GM21529 (cell line): ENCODE data around the gene P4HA3.
"Not testable (repeated sequence)": the region's sequence is repeated elsewhere in the genome, so short reads cannot be mapped to it uniquely, and the experiment has no call there.

Experiments
- ATAC-seq: cut with Tn5 transposase; IDR thresholded peaks from one replicate; pipeline ENCODE4 v1.9.1; 2021; ENCODE audit not compliant: unreplicated experiment

P4HA3 gene

DNA sequence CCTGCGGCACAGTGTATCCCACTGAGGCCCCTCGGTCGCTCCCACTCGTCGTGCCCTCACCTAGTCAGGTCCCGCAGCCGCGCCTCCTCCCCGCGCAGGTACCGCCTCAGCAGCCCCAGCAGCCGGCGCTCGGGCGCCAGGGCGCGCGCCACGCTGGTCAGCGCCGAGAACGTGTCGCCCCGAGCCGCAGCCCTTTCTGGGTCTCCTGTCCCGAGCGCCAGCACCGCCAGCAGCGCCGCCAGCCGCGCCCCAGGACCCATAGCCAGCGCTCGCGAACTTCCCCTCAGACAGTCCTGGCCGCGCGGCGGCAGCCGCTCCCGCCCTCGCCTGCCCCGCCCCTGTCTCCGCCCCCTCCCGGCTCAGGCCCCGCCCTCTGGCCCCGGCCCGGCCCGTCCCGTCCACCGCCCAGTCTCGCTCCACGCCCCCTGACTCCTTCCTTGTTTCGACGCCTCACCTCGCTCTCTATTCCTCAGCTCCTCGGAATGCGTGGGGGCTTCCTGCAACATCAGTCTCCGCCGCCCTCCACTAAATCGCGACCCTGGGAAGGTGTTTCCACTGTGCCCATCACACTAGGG lies at the start of gene P4HA3:
TSS of gene P4HA3 (minus strand) at position 289 of the 575 bp plus-strand sequence. CDS start at position 260, 29 bp downstream.
- ATAC-seq: no peak

DNA sequence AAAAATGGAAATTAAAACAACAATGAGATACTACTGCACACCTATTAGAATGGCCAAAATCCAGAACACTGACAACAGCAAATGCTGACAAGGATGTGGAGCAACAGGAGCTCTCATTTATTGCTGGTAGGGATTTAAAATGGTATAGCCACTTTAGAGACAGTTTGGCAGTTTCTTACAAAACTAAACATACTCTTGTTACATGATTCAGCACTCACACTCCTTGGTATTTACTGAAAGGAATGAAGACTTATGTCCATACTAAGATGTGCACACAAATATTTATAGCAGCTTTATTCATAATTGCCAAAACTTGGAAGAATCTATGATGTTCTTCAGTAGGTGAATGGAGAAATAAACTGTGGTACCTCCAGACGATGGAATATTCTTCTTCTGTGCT lies 46.0 kb upstream of the P4HA3 start:
- no peak for ATAC-seq

DNA sequence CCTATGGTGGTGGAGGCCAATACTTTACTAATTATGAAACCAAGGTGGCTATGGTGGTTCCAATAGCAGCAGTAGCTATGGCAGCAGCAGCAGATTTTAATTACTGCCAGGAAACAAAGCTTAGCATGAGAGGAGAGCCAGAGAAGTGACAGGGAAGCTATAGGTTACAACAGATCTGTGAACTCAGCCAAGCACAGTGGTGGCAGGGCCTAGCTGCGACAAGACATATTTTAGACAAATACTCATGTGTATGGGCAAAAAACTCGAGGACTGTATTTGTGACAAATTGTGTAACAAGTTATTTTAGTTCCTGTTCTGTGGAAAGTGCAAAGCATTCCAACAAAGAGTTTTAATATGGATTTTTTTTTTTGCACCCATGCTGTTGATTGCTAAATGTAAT lies 44.2 kb upstream of the P4HA3 start:
- no peak for ATAC-seq

- no peak for ATAC-seq
Observed at GRCh38 chr11:74354036-74354435, 42.6 kb upstream of the P4HA3 start.

DNA sequence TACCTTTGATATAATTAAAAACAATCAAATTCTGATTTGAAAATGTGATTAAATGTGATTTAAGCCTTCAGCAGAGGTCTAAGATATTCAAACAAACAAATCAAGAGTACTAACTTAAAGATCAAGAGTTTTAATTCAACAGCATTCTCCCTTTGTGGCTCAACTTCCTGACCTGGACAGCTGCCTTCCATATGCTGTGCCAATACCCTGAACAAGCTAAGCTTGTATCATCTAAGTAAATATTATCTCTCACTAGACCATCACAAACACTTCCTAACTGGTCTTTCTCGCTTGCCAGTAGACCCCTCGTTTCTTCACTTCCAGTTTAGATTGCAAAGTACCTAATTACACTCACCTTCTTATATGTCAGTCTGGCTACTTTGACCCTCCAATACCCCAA lies 35.9 kb upstream of the P4HA3 start:
- ATAC-seq: no peak

- ATAC-seq: no peak
Observed at GRCh38 chr11:74345420-74345819, 34.0 kb upstream of the P4HA3 start.

DNA sequence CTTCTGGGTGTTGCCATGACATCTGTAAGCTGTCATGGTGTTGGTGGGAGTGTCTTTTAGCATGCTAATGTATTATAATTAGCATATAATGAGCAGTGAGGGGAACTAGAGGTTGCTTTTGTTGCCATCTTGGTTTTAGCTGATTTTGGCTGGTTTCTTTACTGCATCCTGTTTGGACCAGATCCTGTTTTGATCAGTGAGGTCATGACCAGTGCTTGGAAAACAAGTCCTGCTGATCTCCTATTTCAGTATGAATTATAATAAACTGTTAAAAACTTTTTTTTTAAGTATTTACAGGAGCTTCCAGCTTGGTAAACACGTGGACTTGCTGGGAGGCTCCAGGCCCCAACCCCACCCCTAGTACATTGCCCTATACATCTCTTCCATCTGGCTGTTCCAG lies 30.5 kb upstream of the P4HA3 start:
- ATAC-seq: no peak

- ATAC-seq: no peak
Observed at GRCh38 chr11:74339619-74340018, 28.2 kb upstream of the P4HA3 start.

- ATAC-seq: no peak
Observed at GRCh38 chr11:74338963-74339362, 27.5 kb upstream of the P4HA3 start.

- no peak for ATAC-seq
Observed at GRCh38 chr11:74333193-74333592, 21.8 kb upstream of the P4HA3 start.

DNA sequence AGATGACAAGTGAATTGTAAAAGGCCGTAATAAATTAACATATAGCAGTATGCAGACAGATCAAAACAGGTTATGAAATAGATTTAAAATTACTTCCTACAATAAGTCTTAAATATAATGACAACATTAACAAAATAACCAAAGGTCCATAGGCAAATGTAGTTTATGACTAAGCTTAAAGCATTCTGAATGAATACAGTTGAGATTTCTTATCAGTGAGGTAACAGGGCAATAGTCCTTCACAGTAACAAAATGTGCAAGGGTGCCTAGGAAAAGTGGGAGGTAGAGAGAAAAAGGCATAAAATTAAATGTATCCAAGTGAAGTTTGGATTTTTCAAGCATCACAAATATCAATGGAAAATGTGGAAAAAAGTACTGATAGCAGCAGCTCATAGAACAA lies 20.9 kb upstream of the P4HA3 start:
- ATAC-seq: no peak

GRCh38 chr11:74331000-74331399 lies 19.6 kb upstream of the P4HA3 start:
- ATAC-seq: not testable (repeated sequence)

DNA sequence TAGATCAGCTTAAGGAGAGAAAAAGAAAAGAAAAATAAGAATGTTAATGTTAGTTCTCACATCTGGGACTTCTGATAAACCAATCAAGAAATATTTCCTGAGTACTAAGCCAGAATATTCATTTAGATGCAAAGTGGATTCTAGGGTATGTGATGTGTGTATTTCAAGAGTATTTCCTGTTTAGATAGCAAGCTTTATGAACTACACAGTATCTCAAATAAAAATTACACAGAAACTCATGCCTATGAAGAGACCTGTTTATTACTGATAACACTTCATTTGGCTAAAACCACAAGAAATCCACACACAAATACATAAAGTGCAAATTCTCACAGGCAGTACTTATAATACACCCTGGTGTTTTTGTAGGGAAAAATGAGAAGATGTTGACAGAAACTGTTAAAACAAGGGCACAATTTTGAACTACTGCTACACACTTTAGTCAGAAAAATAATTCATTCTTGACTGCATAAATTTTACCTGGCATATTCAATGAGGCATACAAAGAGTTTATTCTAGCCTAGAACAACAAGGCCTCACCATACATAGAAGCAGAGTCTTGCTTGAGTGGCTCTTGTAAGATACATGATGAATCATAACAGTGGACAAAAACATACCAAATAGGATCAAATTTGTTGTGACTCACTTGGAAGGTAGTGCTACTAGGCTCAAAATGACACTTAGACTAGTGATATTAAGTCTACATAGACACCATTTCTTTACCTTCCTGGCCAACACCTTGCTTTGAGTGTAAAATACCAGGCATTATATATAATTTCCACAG lies 18.8 kb upstream of the P4HA3 start:
- ATAC-seq: no peak

GRCh38 chr11:74327076-74327475 lies 15.6 kb upstream of the P4HA3 start:
- ATAC-seq: no peak

- ATAC-seq: no peak
Observed at GRCh38 chr11:74326665-74327064, 15.2 kb upstream of the P4HA3 start.

DNA sequence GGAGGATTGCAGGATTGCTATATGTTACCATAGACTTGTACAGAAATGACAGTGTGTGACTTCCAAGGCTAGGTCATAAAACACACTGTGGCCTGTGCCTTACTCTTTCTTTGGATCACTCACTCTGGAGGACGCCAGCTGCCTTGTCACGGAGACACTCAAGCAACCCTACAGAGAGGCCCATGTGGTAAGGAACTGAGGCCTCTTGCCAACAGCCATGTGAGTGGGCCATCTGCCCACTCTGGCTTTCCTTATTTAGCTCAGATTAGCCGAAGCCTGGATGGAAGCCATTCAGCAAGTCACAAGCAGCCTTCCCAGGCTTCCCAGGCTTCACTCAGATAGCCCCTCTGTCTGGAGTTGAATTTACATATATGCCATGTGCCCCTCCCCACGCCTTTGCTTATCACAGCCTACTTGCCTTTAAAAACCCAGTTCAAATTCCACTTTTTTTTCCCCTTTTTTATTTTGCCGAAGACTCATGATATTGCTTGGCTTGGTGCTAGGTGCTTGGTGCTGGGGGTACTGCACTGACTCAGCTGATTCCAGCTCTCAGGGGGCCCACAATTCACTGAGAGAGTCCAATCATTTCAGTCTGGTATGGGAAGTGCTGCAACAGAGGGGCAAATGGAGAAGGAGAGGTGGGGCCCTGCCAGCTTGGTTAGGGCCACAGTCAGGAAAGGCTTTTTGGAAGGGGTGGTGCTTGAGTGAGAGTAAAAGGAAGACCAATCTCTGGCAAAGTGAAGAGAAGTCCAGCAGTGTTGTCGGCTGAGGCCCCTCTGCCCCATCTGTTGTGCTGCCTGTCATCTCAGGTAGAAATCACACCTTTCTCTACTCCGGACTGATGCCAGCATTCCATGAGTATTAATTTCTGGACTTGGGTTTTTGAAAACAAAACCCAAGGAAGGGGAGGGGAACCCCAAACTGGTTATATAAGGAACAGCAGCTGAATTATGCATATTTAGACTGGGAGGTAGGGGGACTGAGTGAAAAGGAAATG lies 14.5 kb upstream of the P4HA3 start:
- no peak for ATAC-seq

GRCh38 chr11:74322667-74323066 lies 11.2 kb upstream of the P4HA3 start:
- no peak for ATAC-seq

DNA sequence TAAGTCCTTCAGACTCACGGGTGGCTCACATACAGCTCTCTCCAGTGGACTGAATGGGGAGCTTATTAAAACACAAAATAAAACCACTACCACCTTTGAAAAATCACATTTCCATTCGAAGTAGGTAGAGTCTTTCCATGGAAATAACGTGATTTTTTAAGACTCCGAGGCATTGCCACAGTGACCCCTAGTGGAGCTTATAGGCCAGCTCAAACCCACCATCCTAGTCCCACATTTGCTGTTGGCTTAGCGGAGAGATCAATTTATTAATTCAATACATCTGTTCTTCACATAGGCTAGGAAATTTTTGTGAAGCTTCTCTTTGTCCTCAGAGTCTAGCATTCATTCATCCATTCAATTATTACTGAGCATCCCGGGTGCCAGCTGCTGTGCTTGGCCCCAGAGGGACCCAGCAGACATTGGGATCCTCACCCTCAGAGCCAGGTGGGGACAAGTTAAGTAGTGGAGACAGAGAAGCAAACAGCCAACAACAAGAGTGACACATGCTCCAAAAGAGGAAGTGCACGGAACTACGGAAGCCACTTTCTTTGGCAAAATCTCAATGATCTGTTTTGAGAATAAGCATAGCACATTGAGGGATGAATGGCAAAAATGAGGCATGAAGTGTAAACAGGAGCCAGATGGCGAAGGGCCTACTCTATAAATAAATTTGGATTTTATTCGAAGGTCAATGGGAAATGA lies 10.2 kb upstream of the P4HA3 start:
- ATAC-seq: no peak

GRCh38 chr11:74320538-74320937 lies 9.1 kb upstream of the P4HA3 start:
- no peak for ATAC-seq

DNA sequence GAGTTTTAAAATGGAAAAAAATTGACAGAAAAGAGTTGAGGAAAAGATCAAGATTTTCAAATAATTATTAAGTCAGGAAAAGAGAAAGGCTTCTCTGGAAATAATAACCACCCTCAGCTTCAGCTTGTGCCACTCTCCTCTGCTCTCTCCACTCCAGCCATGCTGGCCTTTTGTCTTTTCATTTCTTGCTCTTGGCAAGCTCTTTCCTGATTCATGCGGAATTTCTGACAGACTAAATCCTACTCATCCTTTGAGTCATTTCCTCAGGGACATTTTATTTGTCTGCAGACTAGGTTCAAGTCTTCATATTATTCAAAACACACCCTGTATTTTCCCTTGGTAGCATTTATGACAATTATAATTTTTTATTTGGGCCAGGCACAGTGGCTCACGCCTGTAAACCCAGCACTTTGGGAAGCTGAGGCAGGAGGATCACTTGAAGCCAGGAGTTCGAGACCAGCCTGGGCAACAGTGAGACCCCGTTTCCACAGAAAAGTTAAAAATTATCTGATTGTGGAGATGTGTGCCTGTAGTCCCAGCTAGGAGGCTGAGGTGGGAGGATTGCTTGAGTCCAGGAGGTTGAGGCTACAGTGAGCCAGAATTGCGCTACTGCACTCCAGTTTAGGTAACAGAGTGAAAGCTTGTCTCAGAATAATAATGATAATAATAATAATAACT lies 7.8 kb upstream of the P4HA3 start:
- no peak for ATAC-seq
